GM12873 (cell line): ENCODE data around the gene TCIRG1.

Experiments used
- TF ChIP-seq, protein P1 (sequence below): IDR thresholded peaks from 2 replicates; pipeline ENCODE4 v1.5.1; 2012; ENCODE audit warnings: low read depth, mild to moderate bottlenecking, moderate library complexity, low read length, control low read depth; ENCODE audit not compliant: insufficient read depth; ENCODE audit errors: missing control alignments

Gene TCIRG1

DNA sequence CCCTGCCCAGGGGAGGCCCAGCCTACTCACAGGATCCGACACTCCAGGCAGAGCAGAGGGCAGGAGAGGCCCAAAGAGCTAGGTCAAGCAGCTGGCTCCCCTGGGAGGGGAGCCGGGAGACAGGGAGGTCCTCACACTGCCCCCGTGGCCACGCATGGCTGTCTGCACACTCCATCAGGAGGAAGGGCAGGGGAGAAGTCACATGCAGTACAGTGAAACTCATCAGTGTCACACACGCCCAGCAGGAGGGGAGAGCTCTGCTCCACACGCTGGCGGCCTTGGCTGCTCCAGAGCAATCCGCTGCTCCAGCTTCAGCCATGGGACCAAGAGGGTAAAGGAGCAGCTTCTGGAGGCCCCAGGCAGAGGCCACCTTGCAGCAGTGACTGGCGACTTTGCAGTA is 14.3 kb downstream of the TCIRG1 start:
- TF ChIP-seq, protein P1, sequence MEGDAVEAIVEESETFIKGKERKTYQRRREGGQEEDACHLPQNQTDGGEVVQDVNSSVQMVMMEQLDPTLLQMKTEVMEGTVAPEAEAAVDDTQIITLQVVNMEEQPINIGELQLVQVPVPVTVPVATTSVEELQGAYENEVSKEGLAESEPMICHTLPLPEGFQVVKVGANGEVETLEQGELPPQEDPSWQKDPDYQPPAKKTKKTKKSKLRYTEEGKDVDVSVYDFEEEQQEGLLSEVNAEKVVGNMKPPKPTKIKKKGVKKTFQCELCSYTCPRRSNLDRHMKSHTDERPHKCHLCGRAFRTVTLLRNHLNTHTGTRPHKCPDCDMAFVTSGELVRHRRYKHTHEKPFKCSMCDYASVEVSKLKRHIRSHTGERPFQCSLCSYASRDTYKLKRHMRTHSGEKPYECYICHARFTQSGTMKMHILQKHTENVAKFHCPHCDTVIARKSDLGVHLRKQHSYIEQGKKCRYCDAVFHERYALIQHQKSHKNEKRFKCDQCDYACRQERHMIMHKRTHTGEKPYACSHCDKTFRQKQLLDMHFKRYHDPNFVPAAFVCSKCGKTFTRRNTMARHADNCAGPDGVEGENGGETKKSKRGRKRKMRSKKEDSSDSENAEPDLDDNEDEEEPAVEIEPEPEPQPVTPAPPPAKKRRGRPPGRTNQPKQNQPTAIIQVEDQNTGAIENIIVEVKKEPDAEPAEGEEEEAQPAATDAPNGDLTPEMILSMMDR, result no peak

- TF ChIP-seq, protein P1, result no peak
Measured at GRCh38 chr11:68053981-68054812, 15.4 kb downstream of the TCIRG1 start.

DNA sequence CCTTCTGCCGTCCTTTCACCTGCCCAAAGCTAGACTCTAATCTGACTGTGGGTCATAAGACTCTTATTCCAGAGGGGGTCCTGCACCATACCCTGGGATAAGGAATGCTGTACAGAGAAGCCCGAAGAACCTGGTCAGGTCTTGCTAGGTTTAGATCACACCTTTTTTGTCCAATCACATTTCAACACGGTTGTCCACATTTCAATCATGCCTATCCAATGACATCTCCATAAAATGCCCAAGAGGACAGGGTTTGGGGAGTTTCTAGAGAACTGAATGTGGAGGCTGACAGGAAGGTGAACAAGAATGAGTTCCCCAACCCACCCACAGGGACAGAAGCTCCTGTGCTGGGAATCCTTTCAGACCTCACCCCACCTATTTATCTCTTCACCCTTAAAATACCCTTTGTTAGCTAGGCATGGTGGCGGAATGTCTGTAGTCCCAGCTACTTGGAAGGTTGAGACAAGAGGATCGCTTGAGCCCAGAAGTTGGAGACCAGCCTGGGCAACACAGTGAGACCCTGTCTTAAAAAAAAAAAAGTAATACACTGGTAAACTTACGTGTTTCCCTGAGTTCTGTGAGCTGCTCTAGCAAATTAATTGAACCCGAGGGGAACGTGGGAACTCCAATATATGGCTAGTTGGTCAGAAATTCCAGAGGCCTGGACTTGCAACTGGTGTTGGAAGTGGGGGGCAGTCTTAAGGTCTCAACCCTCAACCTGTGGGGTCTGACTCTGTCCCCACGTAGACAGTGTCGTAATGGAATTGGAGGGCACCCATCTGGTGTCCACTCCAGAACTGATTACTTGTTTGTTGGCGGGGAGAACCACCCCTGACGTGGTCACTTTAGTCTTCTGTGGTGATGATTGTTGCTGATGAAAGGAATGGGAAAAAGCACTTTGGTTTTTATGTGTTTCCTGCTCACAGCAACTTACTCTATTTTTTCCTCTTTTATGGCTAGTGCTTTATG is 17.8 kb downstream of the TCIRG1 start:
- TF ChIP-seq, protein P1, result no peak

DNA sequence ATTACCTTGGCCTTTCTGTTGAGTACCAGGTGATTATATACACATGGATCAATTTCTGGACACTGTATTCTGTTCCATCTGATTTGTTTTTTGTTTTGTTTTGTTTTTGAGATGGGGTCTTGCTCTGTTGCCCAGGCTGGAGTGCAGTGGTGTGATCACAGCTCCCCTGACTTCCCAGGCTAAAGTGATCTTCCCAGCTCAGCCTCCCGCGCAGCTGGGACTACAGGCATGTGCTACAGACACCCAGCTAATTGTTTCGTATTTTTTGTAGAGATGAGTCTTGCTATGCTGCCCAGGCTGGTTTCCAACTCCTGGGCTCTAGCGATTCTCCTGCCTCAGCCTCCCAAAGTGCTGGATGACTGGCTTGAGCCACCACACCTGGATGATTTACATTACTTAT is 19.0 kb downstream of the TCIRG1 start:
- TF ChIP-seq, protein P1, result no peak

DNA sequence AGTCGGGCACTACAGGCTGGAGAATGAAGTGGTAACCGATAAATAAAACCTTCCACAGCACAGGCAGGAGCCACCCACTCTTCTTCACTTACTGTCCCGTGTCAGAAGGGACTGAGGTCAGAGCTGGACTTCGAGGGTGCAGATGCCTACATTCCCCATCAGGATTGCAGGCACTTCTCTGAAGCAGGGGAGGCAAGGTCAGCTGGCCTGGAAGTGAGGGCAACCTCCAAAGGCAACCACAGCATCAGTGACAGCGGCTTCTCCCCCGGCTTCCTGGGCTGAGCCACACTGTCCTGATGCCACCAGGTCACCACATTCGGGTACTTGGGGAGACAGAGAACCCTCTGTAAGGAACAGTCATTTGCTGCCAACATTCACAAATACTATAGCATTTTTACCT is 22.7 kb downstream of the TCIRG1 start:
- TF ChIP-seq, protein P1, result no peak

DNA sequence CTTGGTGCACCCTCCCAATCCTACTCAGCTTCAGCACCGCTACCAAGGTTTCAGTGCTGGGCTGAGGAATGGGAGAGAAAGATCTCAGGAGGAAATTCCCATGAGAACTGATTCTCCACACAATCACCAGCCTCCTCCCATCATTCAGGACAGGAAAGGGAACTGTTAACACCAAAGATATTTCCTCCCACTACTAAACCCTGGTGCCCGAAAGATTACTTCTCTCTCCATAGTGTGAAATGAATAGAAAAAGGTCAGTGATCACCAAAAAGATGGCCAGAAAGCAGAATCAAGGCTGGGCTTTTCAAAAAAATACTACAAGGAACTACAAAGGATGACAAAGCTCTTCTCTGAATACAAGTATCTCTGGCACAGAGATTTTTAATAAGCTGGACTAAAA is 26.1 kb downstream of the TCIRG1 start:
- TF ChIP-seq, protein P1, result no peak

DNA sequence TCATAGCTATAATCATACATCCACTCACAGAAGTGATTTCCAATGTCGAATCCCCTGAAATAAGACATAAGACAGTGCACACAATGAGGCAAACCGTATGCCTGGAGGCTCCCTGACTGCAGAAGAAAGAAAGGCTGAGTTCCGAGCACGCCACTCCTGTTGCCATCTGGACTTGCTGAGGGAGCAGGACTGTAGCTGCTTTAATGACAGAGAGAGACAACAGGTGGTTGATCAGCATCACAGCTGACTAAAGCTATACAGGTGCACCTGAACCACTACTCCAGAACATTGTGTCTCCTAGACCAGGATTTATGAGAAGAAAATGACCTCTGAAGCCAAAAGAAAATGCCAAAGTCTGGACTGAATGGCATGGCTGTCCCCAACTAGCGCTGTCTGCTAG is 27.0 kb downstream of the TCIRG1 start:
- TF ChIP-seq, protein P1, result no peak
